HG02763 (cell line): ENCODE data around the gene NCAPG.
"Not testable (repeated sequence)": the region's sequence is repeated elsewhere in the genome, so short reads cannot be mapped to it uniquely, and the experiment has no call there.

Experiments
- ATAC-seq: cut with Tn5 transposase; IDR thresholded peaks from one replicate; pipeline ENCODE4 v1.9.1; 2021; ENCODE audit warnings: mild to moderate bottlenecking, moderate library complexity; ENCODE audit not compliant: unreplicated experiment

The NCAPG gene

GRCh38 chr4:17787315-17787714, 23.5 kb upstream of the NCAPG start:
- ATAC-seq: no peak

GRCh38 chr4:17788956-17789355, 21.8 kb upstream of the NCAPG start:
- no peak for ATAC-seq

- ATAC-seq: no peak
These were observed 16.0 kb upstream of the NCAPG start for GRCh38 chr4:17794730-17795129.

GRCh38 chr4:17797808-17798207, 13.0 kb upstream of the NCAPG start:
- no peak for ATAC-seq

GRCh38 chr4:17805580-17806155, 5.1 kb upstream of the NCAPG start:
- ATAC-seq: no peak

GRCh38 chr4:17807446-17807845, 3.3 kb upstream of the NCAPG start:
- ATAC-seq: no peak

- no peak for ATAC-seq
These were observed 1.1 kb upstream of the NCAPG start for GRCh38 chr4:17809667-17810066.

GRCh38 chr4:17811078-17811603, 362 bp downstream of the NCAPG start:
- ATAC-seq: peak; percentile 24

GRCh38 chr4:17812125-17812524, 1.3 kb downstream of the NCAPG start:
- ATAC-seq: no peak

GRCh38 chr4:17812801-17813200, 2.0 kb downstream of the NCAPG start:
- no peak for ATAC-seq

- ATAC-seq: no peak
These were observed 3.4 kb downstream of the NCAPG start for GRCh38 chr4:17814140-17814539.

GRCh38 chr4:17816142-17816541, 5.4 kb downstream of the NCAPG start:
- no peak for ATAC-seq

- ATAC-seq: peak; percentile 68
These were observed 6.2 kb downstream of the NCAPG start for GRCh38 chr4:17817027-17817426.

- no peak for ATAC-seq
These were observed 13.3 kb downstream of the NCAPG start for GRCh38 chr4:17823871-17824669.

GRCh38 chr4:17846266-17846665, 35.5 kb downstream of the NCAPG start:
- no peak for ATAC-seq

GRCh38 chr4:17850295-17850694, 39.5 kb downstream of the NCAPG start:
- ATAC-seq: not testable (repeated sequence)

GRCh38 chr4:17851959-17852358, 41.2 kb downstream of the NCAPG start:
- no peak for ATAC-seq

- ATAC-seq: no peak
These were observed 43.3 kb downstream of the NCAPG start for GRCh38 chr4:17854036-17854435.

- ATAC-seq: no peak
These were observed 49.1 kb downstream of the NCAPG start for GRCh38 chr4:17859793-17860406.

GRCh38 chr4:17861906-17862305, 51.1 kb downstream of the NCAPG start:
- not testable (repeated sequence) for ATAC-seq

- ATAC-seq: no peak
These were observed 55.1 kb downstream of the NCAPG start for GRCh38 chr4:17865866-17866363.

- ATAC-seq: no peak
These were observed 56.0 kb downstream of the NCAPG start for GRCh38 chr4:17866810-17867209.
